ENCODE results near the gene SLC35G6.
A peak's percentile ranks its signal among the peaks of the same experiment; 100 is the strongest.
"Not testable (repeated sequence)": the region's sequence is repeated elsewhere in the genome, so short reads cannot be mapped to it uniquely, and the experiment has no call there.

SLC35G6 gene

DNA sequence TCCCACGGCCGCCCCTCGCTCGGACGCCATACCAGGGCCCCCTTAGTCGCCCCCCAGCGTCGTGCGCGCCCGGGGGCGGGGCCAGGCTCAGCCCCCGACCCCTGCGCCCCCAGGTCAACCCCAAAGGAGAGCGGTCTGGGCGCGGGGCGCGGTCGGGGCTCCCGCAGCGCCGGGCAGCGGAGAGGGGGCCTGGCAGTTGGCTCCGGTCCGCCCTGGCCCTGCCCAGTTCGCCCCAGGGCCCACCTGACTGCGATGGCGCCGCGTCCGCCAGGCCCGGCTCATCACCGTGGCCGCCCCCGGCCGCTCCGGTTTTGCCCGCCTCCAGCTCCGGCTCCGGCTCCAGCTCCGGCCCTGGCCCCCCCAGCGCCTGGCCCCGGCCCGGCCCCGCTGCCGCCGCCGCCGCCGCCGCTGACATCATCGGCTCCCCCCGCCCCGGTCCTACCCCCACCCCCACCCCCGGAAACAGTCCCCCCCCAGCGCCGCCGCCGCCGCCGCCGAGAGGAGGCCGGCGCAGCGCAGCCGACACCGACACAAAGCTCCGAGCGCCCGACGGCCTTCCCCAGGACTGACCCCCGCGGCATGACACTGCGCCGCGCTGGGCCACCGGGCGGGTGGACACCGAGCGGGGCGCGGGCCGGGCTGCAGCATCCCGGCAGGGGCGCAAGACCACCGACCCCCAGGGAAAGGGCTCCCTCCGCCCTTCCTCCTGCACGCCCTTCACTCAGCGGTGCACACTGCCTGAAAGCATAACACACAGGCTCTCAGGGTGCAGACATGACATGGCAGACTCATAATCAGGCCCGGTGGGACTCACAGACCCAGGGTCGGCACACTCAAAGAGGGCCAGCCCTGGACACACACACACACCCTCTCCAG lies 1.8 kb upstream of the SLC35G6 start, which contains the start of gene ZBTB4:
ZBTB4 (minus strand) TSS at position 419 of the 876 bp plus-strand sequence. CDS start 12,830 bp downstream, outside the sequence.
- DNase-seq, result peak; percentile 49 to 58

DNA sequence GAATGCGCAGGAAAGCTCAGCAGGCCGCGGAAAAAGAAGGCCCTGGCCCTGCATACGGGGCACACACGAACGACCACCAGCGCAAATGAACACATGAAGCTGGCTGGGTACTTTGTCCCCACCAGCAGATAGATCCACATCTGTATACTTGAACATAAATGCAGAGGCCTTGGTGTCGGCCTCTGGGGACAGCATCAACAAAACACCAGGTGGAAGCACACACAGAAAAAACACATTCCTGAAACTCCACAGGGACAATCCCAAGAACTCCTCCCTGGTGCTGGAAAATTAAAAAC lies 1.2 kb upstream of the SLC35G6 start:
- DNase-seq, result no peak

DNA sequence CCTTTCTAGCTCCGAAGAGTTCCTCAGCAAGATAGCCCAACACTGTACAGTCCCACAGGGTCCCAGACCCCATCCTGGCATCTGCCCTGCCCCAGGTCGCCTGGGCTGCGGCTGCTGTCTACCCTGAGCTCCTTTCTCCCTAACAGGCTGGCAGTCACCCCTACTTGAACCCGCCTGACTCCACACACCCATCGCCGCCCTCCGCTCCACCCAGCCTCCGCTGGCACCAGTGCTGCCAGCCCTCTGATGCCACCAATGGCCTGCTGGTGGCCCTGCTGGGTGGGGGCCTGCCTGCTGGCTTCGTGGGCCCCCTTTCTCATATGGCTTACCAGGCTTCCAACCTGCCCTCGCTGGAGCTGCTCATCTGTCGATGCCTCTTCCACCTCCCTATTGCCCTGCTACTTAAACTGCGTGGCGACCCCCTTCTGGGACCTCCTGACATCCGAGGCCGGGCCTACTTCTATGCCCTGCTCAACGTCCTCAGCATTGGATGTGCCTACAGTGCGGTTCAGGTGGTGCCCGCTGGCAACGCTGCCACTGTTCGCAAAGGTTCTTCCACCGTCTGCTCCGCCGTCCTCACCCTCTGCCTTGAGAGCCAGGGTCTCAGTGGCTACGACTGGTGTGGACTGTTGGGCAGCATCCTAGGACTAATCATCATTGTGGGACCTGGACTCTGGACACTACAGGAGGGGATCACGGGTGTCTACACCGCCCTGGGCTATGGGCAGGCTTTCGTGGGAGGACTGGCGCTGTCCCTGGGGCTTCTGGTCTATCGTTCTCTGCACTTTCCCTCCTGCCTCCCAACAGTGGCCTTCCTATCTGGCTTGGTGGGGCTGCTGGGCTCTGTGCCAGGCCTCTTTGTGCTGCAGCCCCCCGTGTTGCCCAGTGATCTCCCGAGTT lies 846 bp downstream of the SLC35G6 start:
- not testable (repeated sequence) for DNase-seq

DNA sequence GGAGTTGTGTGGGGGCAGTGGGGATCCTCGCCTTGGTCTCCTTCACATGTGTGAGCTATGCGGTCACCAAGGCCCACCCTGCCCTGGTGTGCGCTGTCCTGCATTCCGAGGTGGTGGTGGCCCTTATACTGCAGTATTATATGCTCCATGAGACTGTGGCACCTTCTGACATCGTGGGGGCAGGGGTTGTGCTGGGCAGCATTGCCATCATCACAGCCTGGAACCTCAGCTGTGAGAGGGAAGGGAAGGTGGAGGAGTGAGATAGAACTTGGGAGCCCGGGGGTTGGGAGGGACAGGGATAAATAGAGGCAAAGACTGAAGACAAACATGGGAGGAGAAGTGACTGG lies 1.5 kb downstream of the SLC35G6 start:
- not testable (repeated sequence) for DNase-seq

DNA sequence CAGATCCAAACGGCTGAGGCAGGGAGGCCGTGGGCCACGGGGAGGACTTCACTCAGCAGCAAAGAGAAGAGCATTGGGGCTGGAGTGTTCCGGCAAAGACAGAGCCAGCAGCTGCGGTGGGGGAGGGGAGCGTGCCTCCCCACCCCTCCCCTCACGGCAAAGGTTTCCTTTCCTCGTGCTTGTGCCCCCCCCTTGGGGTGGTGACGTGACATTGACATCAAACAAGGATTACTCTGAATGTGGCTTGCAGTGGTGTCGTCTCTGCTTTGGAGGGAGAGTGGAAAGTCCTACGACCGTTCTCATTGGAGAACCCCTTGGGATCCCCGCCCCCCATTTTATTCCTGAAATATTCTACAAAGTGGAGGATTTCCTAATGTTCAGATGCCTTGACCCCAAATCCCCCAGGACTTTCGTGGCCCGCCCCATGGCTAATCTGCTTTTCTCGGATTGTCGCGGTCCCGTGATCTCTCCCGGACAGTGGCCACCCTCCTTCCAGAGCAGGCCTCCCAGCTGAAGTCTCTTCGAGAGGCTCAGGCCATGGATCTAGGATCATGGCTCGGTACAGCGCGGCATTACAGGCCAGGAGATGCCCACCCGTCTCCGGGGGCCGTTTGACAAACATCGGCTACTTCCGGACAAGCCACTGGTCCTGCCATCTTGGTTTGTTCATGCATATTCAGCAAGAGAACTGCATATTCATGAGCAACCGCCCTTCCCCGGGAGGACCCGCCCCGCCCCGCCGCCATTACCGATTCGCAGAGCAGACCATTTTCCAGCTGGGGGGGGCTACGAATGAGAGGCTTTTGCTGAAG lies 2.2 kb downstream of the SLC35G6 start:
- peak; percentile 96 for DNase-seq

DNA sequence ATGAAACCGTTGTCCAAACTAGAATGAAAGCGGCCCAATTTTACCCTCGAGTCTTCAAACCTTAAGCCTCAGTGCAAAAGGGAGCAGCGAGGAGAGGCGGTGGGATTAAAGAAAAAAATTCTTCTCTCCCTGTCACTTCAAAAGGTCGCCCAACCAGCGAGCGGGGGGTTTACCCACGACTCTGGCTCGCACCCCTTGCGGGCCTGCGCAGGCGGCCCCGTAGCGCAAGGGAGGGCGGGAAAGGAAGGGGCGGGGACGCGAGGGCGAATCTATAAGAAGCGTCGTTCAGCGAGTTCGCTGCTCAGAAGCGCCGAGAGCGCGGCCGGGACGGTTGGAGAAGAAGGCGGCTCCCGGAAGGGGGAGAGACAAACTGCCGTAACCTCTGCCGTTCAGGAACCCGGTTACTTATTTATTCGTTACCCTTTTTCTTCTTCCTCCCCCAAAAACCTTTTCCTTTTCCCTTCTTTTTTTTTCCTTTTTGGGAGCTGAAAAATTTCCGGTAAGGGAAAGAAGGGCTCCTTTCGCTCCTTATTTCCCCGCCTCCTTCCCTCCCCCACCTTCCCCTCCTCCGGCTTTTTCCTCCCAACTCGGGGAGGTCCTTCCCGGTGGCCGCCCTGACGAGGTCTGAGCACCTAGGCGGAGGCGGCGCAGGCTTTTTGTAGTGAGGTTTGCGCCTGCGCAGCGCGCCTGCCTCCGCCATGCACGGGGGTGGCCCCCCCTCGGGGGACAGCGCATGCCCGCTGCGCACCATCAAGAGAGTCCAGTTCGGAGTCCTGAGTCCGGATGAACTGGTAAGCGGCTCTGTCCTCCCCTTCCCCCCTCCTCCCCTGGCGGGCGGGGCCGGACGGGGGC lies 3.0 kb downstream of the SLC35G6 start, which contains the start of gene POLR2A:
POLR2A (plus strand) TSS at position 300 of the 852 bp plus-strand sequence.
- DNase-seq, result peak; percentile 96

DNA sequence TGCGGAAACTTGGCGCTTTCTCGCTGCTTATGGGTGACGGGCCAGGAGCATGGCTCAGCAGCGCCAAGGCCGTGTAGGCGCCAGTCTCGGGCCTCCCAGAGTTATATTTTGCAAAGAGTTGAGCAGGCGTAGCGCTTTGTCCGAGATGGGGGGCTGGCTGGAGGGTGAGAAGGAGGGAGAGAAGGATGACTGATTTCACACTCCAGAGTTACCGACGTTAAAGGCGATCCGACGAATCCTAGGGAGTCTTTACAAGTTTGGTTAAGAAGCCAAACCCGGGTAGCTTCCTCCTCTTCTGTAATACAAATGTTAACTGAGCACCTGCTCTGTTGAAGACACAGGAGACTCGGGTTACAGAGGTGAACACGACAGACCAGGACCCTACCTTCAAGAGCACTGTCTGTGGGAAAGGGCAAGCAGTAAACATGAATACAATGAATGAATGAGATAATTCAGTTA lies 3.7 kb downstream of the SLC35G6 start:
- DNase-seq, result no peak

DNA sequence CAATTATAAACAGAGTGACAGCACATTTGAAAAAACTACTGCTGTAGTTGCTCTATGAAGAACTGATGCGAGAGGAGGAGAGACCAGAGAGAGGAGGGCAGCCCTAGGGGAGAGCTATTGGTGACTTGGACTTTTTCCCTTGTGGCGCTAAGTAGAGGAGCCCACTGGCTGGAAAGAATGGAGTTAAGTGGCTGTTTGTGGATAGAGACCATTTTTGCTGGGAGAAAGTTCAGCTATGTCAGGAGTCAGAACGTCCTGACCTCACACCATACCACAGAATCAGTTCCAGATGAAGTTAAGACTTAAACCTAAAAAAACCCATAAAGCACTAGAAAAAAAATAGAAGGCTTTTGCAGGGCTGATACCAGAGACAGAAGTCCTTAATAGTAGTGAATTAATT lies 4.9 kb downstream of the SLC35G6 start:
- no peak for DNase-seq

DNA sequence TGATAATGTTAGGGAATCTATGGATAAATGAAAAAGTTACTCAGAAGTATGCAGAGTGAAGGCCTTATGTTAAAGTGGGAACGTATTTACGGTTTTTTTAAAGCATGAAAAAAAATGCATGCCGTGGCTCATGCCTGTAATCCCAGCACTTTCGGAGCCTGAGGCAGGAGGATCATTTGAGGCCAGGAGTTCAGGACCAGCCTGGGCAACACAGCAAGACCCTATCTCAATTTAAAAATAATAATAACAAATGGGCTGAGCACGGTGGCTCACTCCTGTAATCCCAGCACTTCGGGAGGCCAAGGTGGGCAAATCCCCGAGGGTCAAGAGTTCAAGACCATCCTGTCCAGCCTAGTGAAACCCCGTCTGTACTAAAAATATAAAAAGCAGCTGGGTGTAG lies 8.9 kb downstream of the SLC35G6 start:
- no peak for DNase-seq

DNA sequence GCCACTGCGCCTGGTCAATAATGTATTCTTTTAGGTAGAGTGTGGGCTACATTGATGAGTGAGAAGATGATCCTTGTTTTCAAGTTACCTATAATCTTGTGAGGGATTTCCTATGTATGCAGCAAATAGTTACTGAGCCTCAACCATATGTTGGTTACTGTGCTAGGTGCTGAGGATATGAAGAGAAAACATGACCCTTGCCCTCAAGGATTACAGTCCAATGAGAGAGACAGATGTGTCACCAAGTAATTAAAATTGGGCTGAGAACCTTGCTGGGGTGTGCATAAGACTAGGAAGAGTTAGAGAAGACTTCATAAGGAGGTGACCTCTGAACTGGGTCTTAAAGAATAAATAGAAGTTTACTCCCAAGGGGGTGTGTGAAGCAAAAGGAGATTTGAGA lies 10.3 kb downstream of the SLC35G6 start:
- no peak for DNase-seq

DNA sequence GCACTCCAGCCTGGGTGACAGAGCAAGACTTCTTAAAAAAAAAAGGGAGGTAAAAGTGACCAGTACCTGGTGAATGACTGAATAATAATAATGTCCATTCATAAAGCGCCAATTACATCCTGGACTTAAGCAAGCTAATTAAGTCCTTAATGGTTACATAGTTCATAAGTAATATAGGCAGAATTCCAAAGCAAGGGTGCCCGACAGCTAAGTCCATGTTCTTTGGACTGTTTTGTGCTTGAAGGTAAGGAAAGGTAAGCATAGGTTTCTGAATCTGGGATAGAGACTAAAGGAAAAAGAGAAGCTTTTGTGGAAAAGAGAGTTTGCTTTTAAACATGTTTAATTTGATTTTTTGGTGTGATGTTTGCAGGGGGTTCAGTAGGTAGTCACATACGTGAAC lies 12.7 kb downstream of the SLC35G6 start:
- no peak for DNase-seq

DNA sequence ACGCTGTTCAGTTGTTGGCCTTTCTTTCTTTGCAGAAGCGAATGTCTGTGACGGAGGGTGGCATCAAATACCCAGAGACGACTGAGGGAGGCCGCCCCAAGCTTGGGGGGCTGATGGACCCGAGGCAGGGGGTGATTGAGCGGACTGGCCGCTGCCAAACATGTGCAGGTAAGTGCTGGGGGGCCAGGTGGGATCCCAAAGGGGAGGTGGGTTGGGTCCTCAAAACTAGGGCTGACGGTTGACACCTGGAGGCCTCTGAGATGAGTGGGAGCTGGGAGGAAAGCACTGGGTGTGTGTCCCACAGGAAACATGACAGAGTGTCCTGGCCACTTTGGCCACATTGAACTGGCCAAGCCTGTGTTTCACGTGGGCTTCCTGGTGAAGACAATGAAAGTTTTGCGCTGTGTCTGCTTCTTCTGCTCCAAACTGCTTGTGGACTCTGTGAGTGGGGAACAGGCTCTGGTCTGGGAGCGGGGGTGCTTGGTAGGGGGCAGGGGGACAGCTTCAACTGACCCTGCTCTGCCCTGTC lies 14.7 kb downstream of the SLC35G6 start:
- no peak for DNase-seq

DNA sequence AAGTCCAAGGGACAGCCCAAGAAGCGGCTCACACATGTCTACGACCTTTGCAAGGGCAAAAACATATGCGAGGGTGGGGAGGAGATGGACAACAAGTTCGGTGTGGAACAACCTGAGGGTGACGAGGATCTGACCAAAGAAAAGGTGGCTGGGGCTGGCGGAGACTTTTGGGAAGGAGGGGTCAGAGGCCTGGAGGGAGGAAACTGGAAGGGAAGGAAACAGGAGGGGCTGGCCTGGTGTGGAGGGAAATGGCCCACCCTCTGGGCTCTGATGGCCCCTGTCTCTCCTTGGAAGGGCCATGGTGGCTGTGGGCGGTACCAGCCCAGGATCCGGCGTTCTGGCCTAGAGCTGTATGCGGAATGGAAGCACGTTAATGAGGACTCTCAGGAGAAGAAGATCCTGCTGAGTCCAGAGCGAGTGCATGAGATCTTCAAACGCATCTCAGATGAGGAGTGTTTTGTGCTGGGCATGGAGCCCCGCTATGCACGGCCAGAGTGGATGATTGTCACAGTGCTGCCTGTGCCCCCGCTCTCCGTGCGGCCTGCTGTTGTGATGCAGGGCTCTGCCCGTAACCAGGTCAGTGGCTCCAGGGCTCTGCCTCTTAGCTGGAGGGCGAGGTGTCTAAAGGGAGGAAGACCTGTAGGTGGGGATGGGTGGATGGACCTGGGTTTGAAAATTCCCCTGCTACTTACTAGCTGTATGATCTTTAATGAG lies 15.4 kb downstream of the SLC35G6 start:
- no peak for DNase-seq

DNA sequence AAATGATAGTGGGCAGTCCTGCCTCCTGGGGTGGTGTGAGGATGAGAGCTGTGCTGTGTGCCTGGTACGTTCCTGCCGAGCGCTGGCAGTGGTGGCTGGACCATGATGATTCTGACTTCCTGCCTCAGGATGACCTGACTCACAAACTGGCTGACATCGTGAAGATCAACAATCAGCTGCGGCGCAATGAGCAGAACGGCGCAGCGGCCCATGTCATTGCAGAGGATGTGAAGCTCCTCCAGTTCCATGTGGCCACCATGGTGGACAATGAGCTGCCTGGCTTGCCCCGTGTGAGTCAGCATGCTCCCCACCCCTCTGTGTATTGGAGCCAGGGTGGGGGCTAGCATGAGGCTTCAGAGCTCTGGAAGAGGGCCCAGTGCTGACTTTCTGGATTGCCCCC lies 16.0 kb downstream of the SLC35G6 start:
- DNase-seq, result no peak

DNA sequence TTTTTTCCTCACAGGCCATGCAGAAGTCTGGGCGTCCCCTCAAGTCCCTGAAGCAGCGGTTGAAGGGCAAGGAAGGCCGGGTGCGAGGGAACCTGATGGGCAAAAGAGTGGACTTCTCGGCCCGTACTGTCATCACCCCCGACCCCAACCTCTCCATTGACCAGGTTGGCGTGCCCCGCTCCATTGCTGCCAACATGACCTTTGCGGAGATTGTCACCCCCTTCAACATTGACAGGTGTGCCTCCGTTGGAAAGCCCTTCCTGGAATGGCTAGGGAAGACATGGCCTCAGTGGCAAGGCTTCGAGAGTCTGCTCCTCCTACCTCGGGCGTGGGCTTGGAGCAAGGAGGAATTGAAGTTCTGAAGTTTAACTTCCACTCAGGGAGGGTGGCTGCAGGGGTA lies 16.4 kb downstream of the SLC35G6 start:
- no peak for DNase-seq

DNA sequence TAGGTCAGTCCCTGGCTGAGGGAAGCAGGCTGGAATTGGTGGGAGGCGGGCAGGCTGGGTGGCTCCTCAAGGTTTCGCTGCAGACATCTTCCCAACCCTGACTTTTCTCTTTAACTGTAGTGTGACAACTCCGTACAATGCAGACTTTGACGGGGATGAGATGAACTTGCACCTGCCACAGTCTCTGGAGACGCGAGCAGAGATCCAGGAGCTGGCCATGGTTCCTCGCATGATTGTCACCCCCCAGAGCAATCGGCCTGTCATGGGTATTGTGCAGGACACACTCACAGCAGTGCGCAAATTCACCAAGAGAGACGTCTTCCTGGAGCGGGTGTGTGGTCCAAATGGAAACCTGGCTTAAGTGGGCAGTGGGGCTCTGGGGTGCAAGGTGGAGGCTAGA lies 17.9 kb downstream of the SLC35G6 start:
- DNase-seq, result no peak

DNA sequence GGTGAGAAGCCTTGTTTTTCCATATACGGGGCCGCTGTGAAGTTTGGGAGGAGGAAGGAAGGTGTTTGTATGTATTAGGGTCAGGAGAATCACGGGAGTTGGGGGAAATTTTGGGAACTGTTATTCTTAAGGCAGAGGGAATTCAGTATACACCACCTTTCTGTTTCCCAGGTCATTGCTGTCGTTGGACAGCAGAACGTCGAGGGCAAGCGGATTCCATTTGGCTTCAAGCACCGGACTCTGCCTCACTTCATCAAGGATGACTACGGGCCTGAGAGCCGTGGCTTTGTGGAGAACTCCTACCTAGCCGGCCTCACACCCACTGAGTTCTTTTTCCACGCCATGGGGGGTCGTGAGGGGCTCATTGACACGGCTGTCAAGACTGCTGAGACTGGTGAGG lies 20.5 kb downstream of the SLC35G6 start:
- DNase-seq, result no peak

DNA sequence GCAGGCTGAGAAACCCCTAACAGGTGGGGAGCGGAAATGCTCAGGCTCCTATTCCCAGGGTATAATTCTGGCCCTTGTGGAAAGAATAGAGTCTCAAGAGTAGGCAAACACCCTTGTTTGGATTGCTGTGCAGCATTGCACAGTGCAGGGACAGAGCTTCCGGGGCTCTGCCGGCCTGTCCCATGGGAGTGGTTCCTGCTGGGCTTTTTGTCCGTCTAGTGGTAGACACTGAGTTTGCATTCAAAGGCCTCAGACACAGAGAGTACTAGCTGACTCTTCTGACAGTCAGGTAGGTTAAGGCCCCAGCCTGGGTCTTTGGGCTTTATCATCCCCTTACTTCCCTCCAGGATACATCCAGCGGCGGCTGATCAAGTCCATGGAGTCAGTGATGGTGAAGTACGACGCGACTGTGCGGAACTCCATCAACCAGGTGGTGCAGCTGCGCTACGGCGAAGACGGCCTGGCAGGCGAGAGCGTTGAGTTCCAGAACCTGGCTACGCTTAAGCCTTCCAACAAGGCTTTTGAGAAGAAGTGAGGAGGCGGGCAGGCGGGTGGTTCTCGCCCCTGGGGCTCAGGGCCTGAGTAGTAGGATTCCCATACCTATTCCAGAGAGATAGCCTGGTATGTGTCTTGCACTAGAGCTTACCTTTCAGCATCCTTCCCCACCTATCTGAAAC lies 21.1 kb downstream of the SLC35G6 start:
- no peak for DNase-seq

DNA sequence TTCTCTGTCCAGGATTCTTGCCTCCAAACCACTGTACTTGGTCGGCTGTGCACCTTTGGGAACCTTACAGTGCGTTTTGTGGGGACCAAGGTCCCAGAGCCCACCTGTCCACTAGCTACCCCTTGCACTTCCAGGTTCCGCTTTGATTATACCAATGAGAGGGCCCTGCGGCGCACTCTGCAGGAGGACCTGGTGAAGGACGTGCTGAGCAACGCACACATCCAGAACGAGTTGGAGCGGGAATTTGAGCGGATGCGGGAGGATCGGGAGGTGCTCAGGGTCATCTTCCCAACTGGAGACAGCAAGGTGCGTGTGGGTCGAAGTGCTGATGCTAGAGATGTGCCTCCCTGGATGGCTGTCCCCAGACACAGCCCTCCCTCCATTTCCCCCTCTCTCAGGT lies 21.7 kb downstream of the SLC35G6 start:
- no peak for DNase-seq

DNA sequence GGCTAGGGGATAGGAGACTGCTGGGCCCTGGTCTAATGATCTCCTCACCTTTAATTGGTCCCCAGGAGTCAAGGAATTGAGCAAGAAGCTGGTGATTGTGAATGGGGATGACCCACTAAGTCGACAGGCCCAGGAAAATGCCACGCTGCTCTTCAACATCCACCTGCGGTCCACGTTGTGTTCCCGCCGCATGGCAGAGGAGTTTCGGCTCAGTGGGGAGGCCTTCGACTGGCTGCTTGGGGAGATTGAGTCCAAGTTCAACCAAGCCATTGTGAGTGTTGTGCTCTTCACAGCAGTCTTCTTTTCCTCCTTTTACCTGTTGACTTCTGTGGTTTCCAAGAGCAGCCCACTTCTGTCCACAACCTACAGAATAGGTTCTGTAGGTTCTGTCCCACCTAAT lies 22.3 kb downstream of the SLC35G6 start:
- DNase-seq, result no peak

DNA sequence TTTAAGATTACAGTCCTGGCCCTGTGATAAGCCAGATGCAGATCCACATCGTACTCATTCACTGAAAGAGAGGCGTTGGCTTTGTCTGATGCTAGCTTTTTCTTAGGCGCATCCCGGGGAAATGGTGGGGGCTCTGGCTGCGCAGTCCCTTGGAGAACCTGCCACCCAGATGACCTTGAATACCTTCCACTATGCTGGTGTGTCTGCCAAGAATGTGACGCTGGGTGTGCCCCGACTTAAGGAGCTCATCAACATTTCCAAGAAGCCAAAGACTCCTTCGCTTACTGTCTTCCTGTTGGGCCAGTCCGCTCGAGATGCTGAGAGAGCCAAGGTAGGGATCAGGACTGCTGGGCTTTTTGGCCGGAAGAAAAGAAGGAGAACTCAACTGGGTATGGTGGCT lies 26.9 kb downstream of the SLC35G6 start:
- no peak for DNase-seq

Measured in activated CD4-positive, alpha-beta T cell treated with anti-CD3 and anti-CD28 coated beads, Interleukin-2, amount 50 U/mL, for 48 hours (primary cell).